CD4-positive, alpha-beta T cell treated with Interleukin-17A for 4 hours (primary cell): ENCODE results near the gene RAB39A.
"Not testable (repeated sequence)": the region's sequence is repeated elsewhere in the genome, so short reads cannot be mapped to it uniquely, and the experiment has no call there.

Source experiments
- DNase-seq: peaks from one replicate; pipeline ENCODE4 v3.0.0-alpha.2; 2020; ENCODE audit warnings: mixed read lengths

The RAB39A gene, protein sequence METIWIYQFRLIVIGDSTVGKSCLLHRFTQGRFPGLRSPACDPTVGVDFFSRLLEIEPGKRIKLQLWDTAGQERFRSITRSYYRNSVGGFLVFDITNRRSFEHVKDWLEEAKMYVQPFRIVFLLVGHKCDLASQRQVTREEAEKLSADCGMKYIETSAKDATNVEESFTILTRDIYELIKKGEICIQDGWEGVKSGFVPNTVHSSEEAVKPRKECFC

DNA sequence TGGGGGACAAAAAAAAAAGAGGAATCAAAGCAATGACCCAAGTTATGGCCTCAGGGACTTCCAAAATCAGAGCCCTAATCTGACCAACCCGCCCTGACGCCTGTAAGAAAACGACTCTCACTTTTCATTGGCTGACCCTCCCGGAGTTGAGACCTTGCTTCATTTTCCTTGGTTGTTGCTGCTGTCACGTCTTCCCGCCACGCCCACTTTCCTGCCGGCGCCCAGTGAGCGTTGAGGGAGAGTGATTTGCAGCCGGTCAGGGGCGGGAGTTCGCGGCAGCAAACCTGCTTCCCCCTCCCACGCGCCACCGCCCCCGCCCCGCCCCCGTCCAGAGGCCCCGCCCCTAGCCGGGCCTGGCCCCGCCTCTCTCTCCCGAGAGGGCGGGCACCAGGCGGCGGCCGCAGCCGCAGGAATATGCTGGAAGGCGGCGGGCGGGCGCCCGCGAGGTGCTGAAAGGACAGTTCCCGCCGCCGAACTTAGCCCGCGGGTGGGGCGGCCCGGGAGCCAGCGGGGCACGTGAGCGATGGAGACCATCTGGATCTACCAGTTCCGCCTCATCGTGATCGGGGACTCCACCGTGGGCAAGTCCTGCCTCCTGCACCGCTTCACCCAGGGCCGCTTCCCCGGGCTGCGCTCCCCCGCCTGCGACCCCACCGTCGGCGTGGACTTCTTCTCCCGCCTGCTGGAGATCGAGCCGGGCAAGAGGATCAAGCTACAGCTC, at the start of gene RAB39A:
TSS of gene RAB39A (plus strand) at position 403 of the 721 bp plus-strand sequence. CDS start at position 524, 121 bp downstream.
- DNase-seq = peak; percentile 60

DNA sequence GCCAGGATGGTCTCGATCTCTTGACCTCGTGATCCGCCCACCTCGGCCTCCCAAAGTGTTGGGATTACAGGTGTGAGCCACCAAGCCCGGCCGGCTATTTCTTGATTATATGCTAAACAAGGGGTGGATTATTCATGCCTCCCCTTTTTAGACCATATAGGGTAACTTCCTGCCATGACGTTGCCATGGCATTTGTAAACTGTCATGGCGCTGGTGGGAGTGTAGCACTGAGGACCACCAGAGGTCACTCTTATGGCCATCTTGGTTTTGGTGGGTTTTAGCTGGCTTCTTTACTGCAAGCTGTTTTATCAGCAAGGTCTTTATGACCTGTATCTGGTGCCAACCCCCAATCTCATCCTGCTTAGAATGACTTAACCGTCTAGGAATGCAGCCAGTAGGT, 46.8 kb upstream of the RAB39A start:
- not testable (repeated sequence) for DNase-seq

DNA sequence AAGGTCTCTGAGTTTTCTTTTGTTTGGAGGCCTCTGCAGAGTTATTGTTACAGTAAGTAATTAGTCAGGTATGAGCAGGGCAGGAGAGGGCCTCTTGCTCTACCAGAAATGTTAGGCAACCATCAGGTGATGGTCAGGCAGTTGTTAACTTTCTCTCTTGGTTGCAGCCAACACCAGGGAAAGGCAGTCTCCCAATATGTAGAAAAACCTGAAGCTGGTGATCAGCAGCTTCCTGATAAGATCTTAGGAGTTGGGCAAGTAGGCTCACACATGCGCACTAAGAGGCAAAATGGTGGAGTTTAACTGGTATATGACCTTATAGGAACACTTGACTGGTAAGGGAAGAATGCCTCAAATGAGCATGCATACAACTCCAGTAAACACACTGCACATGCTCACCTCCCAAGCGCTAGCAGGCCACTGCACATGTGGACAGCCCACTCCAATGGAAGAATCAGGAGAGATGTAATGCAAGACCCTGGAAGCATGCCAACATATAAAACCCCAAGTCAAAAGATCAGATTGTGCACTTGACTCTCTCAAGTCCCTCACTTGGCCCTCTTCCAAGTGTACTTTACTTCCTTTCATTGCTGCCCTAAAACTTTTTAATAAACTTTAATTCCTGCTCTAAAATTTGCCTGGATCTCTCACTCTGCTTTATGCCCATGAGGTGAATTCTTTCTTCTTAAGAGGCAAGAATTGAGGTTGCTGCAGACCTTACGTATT, 46.0 kb upstream of the RAB39A start:
- no peak for DNase-seq

DNA sequence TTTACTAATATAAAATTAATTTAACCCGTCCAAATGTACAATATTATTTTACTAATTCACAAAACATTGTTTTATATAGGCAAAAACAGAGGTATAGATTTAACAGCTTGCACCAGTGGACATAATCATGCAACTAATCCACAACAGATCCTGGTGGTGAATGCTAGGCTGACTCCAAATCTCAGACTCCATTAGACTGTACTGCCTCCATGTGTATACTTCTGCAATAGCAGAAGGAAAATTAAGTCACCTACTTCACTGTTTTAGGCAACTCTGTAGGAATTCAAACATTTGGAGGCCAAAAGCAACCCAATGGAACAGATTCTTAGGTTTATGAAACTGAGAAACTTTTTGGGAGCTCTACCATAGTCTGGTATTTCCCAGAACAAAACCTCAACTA, 30.0 kb upstream of the RAB39A start:
- DNase-seq = peak; percentile 7

DNA sequence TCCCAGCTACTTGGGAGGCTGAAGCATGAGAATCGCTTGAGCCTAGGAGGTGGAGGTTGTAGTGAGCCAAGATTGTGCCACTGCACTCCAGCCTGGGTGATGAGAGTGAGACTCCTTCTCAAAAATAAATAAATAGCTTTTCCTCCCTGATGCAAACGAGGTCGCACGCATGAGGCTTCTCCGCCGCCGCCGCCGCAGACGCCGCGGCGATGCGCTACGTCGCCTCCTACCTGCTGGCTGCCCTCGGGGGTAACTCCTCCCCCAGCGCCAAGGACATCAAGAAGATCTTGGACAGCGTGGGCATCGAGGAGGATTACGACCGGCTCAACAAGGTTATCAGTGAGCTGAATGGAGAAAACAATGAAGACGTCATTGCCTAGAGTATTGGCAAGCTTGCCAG, 20.0 kb upstream of the RAB39A start:
- DNase-seq = no peak

DNA sequence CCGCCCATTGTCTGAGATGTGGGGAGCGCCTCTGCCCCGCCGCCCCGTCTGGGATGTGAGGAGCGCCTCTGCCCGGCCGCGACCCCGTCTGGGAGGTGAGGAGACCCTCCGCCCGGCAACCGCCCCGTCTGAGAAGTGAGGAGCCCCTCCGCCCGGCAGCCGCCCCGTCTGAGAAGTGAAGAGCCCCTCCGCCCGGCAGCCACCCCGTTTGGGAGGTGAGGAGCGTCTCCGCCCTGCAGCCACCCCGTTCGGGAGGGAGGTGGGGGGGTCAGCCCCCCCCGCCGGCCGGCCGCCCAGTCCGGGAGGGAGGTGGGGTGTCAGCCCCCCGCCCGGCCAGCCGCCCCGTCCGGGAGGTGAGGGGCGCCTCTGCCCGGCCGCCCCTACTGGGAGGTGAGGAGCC, 15.8 kb upstream of the RAB39A start:
- DNase-seq = not testable (repeated sequence)

DNA sequence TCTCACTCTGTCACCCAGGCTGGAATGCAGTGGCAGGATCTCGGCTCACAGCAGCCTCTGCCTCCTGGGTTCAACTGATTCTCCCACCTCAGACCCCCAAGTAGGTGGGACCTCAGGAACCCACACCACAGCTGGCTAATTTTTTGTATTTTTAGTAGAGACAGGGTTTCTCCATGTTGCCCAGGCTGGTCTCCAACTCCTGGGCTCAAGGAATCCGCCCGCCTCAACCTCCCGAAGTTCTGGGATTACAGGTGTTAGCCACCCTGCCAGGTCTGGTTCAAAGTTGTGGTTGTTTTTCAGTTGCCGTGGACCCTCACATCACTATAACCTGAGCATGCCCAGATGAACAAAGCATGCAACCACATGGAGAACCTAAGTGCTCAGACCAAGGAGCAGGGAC, 13.0 kb upstream of the RAB39A start:
- DNase-seq = no peak

DNA sequence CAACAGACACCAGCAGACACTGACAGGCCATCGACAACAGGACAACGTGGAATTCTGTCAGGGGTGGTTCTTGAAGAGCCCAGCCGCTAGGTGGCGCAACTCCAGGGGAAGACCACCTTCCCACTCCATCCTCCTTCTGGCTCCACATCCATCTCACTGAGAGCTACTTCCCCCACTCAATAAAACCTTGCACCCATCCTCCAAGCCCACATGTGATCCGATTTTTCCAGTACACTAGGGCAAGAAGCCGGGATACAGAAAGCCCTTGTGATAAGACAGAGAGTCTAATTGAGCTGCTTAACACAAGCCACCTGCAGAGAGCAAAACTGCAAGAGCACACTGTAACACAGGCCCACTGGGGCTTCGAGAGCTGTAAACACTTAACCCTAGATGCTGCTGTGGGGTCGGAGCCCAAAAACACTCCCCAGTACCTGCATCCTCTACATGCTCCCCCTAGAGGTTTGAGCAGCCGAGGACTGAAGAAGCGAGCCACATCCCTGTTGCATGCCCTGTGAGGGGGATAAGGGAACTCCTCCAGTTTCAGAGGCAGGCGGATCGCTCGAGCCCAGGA, 11.5 kb upstream of the RAB39A start:
- peak; percentile 62 for DNase-seq

DNA sequence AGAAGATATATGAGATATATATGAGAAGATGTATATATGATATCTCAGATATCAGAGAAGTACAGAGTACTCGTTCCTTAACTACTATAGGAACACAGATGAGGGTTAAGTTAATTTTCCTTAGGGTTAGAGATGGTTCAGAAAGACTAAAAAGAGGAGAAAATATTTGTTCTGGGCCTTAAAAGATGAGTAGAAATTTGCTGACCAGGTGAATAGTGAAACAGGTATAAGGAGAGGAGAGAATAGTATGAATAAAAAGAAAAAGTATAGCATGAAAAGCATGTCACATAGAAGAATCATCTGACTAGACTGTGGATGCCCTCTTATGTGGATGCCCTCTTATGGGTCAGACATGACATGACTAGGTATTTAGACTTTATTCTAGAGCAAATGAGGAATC, 6.3 kb upstream of the RAB39A start:
- DNase-seq = no peak

DNA sequence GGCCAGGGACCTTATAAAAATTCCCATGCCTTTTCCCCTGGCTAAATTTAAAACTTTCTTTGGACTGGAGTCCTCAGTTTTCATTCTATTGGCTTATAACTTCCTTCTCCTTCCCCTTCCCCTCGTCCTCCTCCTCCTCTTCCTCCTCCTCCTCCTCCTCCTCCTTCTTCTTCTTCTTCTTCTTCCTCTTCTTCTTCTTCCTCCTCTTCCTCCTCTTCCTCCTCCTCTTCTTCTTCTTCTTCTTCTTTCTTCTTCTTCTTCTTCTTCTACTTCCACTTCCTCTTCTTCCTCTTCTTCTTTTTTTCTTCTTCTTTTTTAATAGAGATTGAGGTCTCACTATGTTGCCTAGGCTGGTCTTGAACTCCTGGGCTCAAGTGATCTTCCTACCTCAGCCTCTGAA, 4.7 kb upstream of the RAB39A start:
- DNase-seq = not testable (repeated sequence)

DNA sequence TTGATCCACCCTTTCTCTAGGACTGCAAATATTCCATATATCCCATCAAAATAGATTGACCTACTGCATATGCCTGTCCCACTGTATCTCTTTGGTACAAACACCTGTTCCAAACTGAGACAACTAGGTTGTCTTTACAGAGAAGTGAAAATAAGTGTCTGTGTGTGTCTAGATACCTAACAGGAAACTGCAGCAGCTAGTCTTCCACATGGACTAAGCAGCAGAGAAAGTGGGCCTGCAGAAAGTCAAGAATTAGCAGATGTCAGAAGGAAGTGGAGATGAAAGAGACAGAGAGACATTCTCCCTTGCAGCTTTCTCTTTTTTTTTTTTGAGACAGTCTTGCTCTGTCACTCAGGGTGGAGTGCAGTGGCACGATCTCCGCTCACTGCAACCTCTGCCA, 3.9 kb upstream of the RAB39A start:
- no peak for DNase-seq

DNA sequence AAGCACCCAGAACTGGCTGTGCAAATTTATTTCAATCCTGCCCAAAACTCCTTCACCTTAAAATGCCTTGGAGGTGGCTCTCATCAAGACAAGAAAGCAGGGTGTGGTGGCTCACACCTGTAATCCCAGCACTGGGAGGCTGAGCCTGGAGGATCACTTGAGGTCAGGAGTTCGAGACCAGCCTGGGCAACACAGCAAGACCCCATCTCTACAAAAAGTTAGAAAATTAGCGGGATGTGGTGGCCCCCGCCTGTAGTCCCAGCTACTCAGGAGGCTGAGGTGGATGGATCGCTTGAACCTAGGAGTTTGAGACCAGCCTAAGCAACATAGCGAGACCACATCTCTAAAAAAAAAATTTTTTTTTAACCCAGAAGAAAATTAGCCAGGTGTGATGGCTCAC, 689 bp upstream of the RAB39A start:
- DNase-seq = no peak

DNA sequence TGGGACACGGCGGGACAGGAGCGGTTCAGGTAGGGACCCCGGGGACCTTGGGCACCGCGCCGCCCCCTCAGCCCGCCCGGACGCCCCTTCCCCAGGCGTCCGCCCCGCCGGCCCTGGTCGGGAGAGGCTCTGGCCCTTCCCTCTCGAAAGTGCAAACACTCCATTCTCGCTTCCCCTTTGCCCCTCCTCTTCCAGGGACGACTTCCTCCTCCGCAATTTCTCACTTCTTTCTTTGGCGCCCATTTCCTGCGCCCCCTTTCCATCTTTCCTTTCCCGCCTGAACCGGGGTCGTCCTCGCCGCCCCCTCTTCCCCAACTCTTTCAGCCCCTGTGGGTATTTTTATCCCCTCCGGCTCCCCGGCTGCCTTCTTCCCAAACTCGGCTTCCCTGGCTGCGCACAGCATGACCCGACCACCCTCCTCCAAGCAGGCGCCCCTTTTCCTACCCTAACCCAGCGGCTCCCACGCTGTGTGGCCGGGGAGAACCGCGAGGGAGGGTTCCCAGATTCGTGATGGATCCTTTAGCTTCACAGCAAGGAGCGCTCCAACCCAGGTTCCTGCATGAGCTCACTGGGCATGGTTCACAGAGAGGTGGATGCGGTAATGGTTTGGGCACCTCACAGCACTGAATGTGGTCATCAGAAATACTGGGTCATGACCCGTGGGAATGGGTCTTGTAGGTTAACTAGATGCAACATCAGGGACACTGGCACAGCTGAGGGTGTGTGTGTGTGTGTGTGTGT, 689 bp downstream of the RAB39A start:
- DNase-seq = no peak

DNA sequence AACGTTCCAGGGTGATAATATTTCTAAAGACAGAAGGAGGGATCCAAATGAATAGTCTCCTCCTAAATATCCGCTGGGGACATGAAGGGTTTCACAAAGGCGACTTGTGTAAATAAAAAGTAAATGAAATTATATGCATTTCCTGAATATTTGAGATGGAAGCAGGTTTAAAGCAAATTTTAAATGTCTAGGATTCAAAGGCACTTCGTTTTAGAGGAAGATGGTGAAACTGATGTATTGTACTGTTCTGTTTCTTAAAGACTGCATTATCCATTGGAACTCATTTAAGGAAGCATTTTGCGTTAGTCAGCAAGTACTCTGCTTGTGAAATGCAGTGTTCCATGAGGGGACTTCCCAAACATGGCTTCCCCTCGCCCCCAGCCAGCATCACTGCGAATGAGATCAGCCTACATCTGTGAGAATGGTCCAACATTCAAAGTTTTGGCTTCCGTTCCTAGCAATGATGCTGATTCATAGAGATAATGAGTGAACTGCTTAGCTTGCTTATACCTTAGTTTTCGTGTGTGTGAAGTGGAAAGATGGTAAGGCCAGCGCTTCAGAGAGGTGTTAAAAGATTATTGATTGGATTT, 1.5 kb downstream of the RAB39A start:
- DNase-seq = no peak

DNA sequence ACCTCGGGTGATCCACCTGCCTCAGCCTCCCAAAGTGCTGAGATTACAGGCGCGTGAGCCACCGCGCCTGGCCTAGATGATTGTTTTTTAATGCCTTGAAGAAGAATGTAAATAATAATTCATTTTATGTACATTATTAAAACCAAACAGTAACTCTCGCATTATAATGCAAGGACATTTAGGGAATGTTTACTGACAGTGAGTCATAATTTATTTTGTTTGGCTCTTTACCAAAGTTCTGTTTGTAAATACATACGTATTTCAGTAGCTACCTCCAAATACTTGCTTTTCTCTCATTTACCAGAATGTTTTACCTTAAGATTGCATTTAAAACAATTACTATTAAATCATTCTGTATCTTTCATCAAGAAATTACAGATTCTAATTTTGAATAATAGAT, 3.0 kb downstream of the RAB39A start:
- no peak for DNase-seq

DNA sequence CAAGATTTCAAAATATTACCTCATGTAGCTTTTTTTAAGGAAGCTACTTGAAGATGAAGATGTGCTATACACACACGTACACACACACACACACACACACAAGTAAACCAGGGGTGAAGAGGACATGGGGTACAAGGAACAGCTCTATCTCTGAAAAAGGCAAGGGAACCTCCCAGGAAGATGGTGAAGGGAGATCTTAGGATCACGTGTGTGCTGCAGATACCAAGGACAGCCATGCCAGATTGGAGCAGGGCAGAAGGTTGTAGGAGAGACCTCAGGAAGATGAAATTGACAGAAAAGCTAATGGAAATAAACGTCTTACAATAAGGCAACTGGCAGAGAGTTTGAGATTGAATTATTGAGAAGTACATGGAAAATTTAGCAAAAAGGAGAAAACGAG, 19.7 kb downstream of the RAB39A start:
- DNase-seq = no peak

DNA sequence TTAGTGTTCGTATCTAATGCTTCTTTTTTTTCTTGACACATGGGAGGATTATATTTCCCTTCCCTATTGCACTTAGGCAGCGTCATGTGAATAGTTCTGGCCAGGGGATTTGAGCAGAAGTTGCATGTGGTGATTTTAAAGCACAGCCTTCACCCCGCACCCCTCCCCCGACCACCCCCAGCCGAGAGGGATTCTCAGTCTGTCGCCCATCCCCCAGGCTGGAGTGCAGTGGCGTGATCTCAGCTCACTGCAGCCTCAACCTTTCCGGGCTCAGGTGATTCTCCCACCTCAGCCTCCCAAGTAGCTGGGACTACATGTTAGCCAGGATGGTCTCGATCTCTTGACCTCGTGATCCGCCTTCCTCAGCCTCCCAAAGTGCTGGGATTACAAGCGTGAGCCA, 20.1 kb downstream of the RAB39A start:
- DNase-seq = not testable (repeated sequence)

DNA sequence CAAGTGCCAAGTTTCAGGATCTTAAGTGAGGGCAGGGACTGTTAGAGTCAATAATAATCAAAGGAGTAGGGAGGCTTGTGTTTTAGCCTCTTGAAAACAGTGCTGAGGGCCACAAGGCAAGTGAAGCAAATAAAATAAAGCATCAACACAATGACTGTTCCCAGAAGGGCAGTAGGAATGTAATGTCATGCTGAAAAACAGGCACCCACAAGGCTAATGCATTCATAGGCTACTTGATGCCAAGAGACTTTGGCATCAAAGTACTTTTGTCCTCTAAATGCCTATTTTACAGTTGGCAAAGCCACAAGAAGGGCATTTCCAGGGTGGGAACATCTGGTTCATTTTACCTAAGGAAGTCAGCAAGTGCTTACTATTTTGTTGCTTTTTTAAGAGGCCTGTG, 22.9 kb downstream of the RAB39A start:
- no peak for DNase-seq

DNA sequence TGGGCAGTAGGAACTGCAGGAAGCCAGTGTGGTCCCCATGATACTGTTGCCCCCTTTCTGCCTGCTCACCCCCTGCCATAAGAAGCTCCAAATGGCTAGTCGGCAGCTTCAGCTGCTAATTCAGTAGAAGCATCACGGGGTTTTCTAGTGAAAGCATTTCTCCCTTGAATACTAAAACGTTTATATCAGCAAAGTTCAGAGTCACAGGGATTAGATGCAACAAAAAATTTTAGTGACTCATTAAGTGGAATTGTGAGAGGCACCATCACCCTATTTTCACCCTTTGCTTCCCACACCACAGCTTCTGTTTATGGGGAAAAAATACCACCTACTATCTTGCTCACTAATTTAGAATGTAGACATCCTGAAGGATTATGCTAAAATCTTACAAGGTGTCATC, 25.2 kb downstream of the RAB39A start:
- no peak for DNase-seq

DNA sequence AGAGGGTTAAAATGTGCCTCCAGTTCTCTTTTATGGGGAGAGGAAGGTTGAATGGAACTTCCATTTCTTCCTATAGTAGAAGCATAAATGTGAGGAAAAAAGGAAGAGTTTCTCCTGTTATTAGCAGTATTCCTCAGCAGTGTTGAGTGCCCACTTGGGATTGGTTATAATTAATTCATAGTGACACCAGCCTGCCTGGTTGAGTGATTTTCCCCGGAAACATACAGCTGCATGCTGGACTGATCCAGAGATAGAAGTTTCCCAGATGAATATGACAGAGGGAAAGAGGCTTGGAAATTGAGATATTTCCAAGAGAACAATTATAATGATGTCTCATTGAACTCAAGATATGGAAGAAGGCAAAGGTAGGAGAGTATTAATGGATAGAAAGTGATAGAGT, 28.3 kb downstream of the RAB39A start:
- DNase-seq = no peak

DNA sequence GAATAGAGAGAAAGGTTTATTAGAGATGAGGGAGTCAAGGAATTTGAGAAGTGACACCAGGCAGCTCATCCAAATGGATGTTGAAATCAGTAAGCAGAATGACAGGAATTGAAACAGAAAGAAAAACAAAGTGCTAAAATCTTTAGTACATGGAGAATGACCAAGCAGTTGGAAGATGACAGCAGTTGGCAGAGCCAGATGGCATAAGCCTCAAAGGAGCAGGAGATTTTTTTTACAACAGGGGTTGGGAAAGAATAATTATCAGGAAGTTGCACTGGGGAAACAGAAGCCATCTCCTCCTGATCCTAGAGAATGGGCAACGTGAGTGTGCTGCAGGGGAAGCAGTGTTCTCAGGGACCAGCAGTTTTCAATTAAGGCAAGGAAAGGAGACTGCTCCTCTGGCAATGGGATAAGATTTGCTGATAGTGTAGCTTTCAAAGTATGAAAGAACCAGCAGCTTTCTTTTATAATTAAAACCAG, 28.9 kb downstream of the RAB39A start:
- DNase-seq = no peak

DNA sequence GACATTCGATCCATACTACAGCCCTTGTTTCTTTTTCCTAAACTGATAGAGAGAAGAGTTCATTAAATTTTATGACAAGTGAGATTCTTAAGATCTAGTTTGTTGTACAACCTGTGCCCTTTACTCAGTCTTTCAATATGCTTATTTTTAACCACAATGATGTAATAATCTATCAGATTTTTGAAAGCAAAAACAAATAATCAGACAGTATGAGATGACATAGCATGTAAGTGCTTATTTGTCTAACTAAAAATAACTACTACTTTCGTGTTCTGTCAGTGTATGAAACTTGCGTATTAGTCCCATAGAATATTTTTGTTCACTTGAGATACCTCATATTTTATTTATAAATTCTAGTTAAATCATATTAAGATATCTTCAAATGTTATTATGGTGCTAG, 33.2 kb downstream of the RAB39A start:
- DNase-seq = no peak

DNA sequence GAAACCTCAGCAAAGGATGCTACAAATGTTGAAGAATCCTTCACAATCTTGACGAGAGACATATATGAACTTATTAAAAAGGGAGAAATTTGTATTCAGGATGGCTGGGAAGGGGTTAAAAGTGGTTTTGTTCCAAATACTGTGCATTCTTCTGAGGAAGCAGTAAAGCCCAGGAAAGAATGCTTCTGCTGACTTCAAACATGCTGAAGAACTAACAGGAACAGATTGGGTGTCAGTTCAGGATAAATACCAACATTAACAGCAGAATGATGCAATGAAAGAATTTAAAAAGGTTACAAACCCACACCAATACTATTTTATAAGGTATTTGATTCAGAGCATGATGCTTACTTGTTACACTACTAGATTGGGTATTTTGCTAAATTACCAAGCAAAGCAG, 33.9 kb downstream of the RAB39A start:
- DNase-seq = no peak
